Measurements from ENCODE around the gene RPS21. TPM values are rescaled to one million over a fixed set of nuclear protein-coding genes. Genes with fewer than 3 reads are reported as not detected.

Gene RPS21
- total and polyA plus RNA-seq, 7 donors, result 2,383 to 8,235 (median 4,772) TPM

DNA sequence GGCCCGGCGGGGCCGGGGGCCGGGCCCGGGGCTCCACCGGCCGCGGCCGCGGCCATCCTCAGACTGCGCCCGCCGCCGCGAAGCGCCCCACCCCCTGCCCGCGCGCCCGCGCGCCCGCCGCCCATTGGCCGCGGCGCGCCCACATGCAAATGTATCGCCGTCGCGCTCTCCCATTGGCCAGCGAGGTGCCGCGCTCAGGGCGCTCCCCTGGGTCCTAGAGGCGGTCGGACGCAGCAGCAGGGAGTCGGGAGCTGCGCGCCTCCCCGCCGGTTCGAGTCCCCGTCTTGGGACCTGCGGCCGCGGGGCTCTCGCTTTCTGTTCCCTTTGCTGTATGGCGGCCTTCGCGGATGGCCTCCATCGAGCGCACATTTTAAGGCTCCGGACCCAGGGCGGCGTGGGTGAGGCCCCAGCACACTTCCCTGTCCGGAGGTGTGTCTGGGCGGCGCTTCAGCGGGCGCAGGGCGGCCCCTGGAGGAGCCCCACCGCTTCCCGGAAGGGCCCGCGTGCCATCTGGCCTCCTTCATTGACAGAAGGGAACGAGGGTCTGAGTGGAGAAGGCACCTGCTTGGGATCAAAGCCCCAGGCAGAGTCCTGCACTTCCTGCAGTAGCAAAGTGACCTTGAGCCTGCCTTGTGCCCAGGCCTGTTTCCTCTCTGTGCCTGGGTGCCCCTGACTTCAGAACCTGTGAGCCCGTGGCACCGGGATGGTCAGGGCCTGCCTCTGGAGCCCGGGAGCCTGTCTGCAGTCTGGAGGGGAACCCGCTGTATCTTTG, 20.5 kb downstream of the RPS21 start, which contains the start of gene CABLES2:
CABLES2 (minus strand) TSS at position 65 of the 772 bp plus-strand sequence; CDS start at position 56, 9 bp downstream.
- intact Hi-C loops (cut with DNase I), result loop anchor here (1.0 to 10.0 kb wide), 4 partner anchors 105 to 807 kb away; partner anchors contain the start of genes ADRM1, MRGBP and YTHDF1
- Histone ChIP-seq H3K27ac (peak within 1 kb of the TSS; percentile 55 to 78 (median 66)), H3K9me3 (no peaks in the 10 kb centered on the region), H3K4me1 (peaks cover 0 to 40% (median 39%) of the 10 kb centered on the region in 4 donors), H3K4me3 (peak within 1 kb of the TSS; percentile 55 to 82 (median 71)), H3K36me3 (peaks cover 0 to 2% (median 0%) of the 10 kb centered on the region in 4 donors), H3K27me3 (no peaks in the 10 kb centered on the region)
- TF ChIP-seq, protein P1, sequence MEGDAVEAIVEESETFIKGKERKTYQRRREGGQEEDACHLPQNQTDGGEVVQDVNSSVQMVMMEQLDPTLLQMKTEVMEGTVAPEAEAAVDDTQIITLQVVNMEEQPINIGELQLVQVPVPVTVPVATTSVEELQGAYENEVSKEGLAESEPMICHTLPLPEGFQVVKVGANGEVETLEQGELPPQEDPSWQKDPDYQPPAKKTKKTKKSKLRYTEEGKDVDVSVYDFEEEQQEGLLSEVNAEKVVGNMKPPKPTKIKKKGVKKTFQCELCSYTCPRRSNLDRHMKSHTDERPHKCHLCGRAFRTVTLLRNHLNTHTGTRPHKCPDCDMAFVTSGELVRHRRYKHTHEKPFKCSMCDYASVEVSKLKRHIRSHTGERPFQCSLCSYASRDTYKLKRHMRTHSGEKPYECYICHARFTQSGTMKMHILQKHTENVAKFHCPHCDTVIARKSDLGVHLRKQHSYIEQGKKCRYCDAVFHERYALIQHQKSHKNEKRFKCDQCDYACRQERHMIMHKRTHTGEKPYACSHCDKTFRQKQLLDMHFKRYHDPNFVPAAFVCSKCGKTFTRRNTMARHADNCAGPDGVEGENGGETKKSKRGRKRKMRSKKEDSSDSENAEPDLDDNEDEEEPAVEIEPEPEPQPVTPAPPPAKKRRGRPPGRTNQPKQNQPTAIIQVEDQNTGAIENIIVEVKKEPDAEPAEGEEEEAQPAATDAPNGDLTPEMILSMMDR (IDR thresholded peaks at IDR 0.05), result peak in 2 of 4 experiments; percentile 38
- TF ChIP-seq POLR2AphosphoS5 (IDR thresholded peaks at IDR 0.05), result peak in 1 of 4 donors; percentile 33
- TF ChIP-seq EP300 (IDR thresholded peaks at IDR 0.05), result no peak
- WGBS, 2 donors, result 3 to 5% methylated on average over 73 of the region's 73 CpGs
- peak; percentile 97 for DNase-seq

DNA sequence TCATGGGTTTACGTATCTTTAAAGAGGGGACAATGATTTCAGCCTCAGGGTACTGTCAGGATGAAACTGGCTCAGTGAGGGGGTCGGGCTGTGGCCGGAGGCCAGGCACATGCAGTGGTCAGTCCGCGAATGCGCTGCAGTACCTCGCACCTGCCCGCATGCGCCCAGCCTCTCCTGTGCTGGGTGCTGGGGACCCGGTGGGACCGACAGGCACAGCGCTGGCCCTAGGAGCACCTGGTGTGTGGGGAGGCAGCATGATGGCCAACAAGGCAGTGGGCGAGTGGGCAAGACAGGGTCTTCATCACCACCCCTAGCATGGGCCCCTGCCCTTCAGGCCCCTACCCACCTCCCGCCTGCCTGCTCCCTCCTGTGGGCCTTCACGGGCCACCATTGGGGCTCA, 21.2 kb downstream of the RPS21 start:
- peaks cover 0 to 40% (median 39%) of the 10 kb centered on the region in 4 donors for H3K4me1 ChIP-seq
- intact Hi-C loops (cut with DNase I), result loop anchor here (5.0 to 10.0 kb wide), 3 partner anchors 209 to 807 kb away; partner anchors contain the start of genes MRGBP and YTHDF1
- DNase-seq, result no peak

DNA sequence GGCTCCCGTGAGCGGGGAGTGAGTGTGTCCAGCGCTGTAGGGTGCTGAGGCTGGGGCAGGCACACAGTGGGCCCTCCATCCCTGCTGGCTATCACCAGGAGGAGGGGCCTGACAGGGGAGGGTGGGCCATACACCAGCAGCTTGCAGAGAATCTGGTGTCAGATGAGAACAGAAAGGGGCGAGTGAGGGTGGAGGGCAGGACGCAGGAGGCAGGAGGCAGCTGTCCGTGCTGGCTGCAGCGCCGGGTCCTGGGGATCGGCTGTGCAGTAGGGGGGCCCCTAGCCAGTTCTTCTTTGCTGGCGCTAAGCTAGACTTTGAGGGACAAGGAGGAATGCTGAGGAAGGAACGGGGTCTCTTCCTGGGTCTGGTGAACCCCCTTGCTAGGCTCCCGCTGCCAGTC, 21.7 kb downstream of the RPS21 start:
- 88 to 89% methylated on average over 12 of the region's 12 CpGs for whole genome bisulfite sequencing, 2 donors
- H3K4me3 ChIP-seq, result no peak overlapping the region
- no peaks in the 10 kb centered on the region for H3K9me3 ChIP-seq
- intact Hi-C loops (cut with DNase I), result loop anchor here (5.0 to 10.0 kb wide), 3 partner anchors 209 to 806 kb away; partner anchors contain the start of genes MRGBP and YTHDF1
- peaks cover 0 to 40% (median 39%) of the 10 kb centered on the region in 4 donors for H3K4me1 ChIP-seq
- no peak overlapping the region for H3K27ac ChIP-seq
- DNase-seq, result no peak
- no peaks in the 10 kb centered on the region for H3K36me3 ChIP-seq
- TF ChIP-seq POLR2AphosphoS5 (IDR thresholded peaks at IDR 0.05) (no peak), EP300 (IDR thresholded peaks at IDR 0.05) (no peak), POLR2A (IDR thresholded peaks at IDR 0.05) (no peak)
- TF ChIP-seq, protein P1 (IDR thresholded peaks at IDR 0.05), result no peak
- no peaks in the 10 kb centered on the region for H3K27me3 ChIP-seq

More for the DNA sequence above, 21.2 kb downstream of the RPS21 start:
- no peak overlapping the region for H3K4me3 ChIP-seq
- no peaks in the 10 kb centered on the region for H3K9me3 ChIP-seq
- TF ChIP-seq, protein P1 (IDR thresholded peaks at IDR 0.05), result no peak
- no peak for TF ChIP-seq POLR2A (IDR thresholded peaks at IDR 0.05)
- TF ChIP-seq POLR2AphosphoS5 (IDR thresholded peaks at IDR 0.05), result no peak
- H3K27ac ChIP-seq, result no peak overlapping the region
- no peaks in the 10 kb centered on the region for H3K36me3 ChIP-seq
- H3K27me3 ChIP-seq, result no peaks in the 10 kb centered on the region
- WGBS, 2 donors, result 89 to 94% methylated on average over 15 of the region's 15 CpGs

DNA sequence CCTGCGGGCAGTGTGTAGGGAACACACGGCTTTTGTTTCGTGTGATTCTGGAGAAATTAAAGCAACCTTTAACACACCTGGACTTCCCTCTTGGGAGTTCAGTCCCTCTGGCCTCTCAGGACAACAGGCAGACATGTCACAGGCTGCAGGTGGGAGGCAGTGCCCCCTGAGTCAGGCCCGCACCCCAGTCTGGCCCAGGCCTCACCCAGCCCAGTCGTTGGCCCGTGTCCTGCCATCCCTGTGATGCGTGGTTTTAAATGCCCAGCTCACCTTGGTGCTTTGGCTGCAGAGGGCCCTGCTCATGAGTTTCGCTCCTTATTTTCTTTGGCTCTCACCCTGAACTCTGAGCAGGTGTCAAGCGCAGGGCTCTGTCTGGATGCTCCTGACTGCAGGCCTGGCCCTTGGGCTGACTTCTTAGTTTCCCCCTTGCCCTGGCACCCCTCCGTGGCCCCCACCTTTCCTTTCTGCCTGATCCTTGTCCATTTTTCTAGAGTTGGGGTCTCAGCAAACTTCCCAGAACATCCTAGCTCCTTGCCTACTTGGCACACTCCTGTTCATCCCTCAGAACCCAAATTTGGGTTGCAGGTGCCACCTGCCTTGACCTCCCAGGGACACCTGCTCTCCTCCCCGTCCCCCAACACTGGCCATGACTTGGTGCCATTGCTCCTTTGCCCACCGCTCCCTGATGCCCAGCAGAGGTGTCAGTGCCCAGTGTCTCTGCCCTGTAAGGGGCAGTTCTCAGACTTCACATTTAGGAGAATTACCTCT, 22.4 kb downstream of the RPS21 start:
- DNase-seq, result no peak
- Histone ChIP-seq H3K27me3 (no peaks in the 10 kb centered on the region), H3K4me3 (no peak overlapping the region), H3K36me3 (no peaks in the 10 kb centered on the region), H3K4me1 (peaks cover 0 to 40% (median 39%) of the 10 kb centered on the region in 4 donors), H3K27ac (peak overlapping the region in 2 of 4 donors; percentile 26 to 49), H3K9me3 (no peaks in the 10 kb centered on the region)
- intact Hi-C loops (cut with DNase I), result loop anchor here (5.0 to 10.0 kb wide), 3 partner anchors 208 to 806 kb away; partner anchors contain the start of genes MRGBP and YTHDF1
- no peak for TF ChIP-seq POLR2A (IDR thresholded peaks at IDR 0.05)
- TF ChIP-seq, protein P1 (IDR thresholded peaks at IDR 0.05), result no peak
- TF ChIP-seq EP300 (IDR thresholded peaks at IDR 0.05), result no peak
- TF ChIP-seq POLR2AphosphoS5 (IDR thresholded peaks at IDR 0.05), result no peak
- WGBS, 2 donors, result 74 to 93% methylated on average over 12 of the region's 12 CpGs

Measured in sigmoid colon (tissue), 7 donors.